ENCODE measurements around the gene MIPEP.
A peak's percentile ranks its signal among the peaks of the same experiment; 100 is the strongest.

Gene MIPEP

DNA sequence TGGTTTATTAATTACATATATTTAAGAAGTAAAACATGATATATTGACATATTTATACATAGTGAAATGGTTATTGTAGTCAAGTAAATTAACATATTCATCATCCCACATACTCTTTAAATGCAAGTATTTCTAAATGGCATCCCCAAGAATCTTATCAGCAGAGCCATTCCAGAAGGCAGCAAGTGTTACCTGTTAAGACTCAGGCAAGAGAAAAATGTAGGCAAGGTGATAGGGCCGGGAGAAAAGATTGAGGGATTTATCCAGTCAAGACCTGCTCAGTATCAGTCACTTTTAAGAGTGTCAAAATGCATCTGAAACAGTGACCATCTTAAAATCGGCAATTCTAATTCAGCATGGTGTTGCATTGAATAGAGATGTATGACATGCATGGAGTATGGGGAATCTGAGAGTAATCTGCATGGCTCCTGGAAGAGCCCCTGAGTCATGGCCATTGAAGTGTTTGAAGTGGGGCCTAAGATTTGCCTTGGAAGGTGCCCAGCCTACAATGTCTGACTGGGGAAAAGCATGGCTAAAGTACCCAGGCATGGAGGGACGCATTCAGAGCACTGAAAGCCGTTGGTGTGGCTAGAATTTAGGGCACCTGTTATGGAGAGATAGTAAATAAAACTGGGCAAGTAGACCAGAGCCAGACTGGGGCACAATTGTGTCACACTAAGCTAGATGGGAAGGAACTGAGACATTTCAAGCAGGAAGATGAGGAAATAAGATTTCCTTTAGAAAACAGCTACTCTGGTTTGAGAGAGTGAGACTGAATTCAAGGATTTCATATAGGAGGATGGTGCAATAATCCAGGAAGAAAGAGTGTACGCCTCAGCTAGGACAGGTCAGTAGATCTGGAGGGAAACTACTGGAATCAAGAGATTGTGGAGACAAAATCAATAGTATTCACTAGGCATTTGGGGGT, 33.1 kb upstream of the MIPEP start:
- CTCF ChIA-PET: interaction anchor here (0.6 to 1.7 kb wide), 17 partner anchors 8 to 631 kb away, joined by 3 to 20 read pairs (median 3); no protein-coding TSS in a partner anchor
- TF ChIP-seq ZNF133 (tag by site-specific recombination; IDR thresholded peaks at IDR 0.05) (no peak), ZNF404 (tag by site-specific recombination; IDR thresholded peaks at IDR 0.05) (no peak), HOXA7 (CRISPR knock-in tag; IDR thresholded peaks at IDR 0.05; ENCODE audit: borderline replicate concordance) (no peak), TCF7L2 (IDR thresholded peaks at IDR 0.05; ENCODE audit: borderline replicate concordance, low read depth, low read length) (no peak), ZNF248 (tag by site-specific recombination; IDR thresholded peaks at IDR 0.05) (no peak), ZNF221 (tag by site-specific recombination; IDR thresholded peaks at IDR 0.05; ENCODE audit: borderline replicate concordance) (no peak), OSR2 (tag by site-specific recombination; IDR thresholded peaks at IDR 0.05) (no peak)
- TF ChIP-seq, protein P1, sequence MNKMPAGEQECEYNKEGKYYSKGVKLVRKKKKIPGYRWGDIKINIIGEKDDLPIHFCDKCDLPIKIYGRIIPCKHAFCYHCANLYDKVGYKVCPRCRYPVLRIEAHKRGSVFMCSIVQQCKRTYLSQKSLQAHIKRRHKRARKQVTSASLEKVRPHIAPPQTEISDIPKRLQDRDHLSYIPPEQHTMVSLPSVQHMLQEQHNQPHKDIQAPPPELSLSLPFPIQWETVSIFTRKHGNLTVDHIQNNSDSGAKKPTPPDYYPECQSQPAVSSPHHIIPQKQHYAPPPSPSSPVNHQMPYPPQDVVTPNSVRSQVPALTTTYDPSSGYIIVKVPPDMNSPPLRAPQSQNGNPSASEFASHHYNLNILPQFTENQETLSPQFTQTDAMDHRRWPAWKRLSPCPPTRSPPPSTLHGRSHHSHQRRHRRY (tag by site-specific recombination; IDR thresholded peaks at IDR 0.05): no peak
- TF ChIP-seq, protein P2, sequence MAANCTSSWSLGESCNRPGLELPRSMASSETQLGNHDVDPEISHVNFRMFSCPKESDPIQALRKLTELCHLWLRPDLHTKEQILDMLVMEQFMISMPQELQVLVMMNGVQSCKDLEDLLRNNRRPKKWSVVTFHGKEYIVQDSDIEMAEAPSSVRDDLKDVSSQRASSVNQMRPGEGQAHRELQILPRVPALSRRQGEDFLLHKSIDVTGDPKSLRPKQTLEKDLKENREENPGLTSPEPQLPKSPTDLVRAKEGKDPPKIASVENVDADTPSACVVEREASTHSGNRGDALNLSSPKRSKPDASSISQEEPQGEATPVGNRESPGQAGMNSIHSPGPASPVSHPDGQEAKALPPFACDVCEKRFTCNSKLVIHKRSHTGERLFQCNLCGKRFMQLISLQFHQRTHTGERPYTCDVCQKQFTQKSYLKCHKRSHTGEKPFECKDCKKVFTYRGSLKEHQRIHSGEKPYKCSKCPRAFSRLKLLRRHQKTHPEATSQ (tag by site-specific recombination; IDR thresholded peaks at IDR 0.05): no peak
- TF ChIP-seq, protein P3, sequence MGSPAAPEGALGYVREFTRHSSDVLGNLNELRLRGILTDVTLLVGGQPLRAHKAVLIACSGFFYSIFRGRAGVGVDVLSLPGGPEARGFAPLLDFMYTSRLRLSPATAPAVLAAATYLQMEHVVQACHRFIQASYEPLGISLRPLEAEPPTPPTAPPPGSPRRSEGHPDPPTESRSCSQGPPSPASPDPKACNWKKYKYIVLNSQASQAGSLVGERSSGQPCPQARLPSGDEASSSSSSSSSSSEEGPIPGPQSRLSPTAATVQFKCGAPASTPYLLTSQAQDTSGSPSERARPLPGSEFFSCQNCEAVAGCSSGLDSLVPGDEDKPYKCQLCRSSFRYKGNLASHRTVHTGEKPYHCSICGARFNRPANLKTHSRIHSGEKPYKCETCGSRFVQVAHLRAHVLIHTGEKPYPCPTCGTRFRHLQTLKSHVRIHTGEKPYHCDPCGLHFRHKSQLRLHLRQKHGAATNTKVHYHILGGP (tag by site-specific recombination; IDR thresholded peaks at IDR 0.05): no peak
- POLR2A ChIA-PET: no interaction called here
- Histone ChIP-seq H3K4me1 (ENCODE audit: control insufficient read depth, insufficient read depth, low read length) (no peaks in the 10 kb centered on the region), H3K27ac (ENCODE audit: extremely low read depth, low read depth, low read length) (no peak overlapping the region), H3K9me3 (ENCODE audit: control insufficient read depth, insufficient read depth, low read depth, low read length) (no peaks in the 10 kb centered on the region), H3K36me3 (ENCODE audit: control insufficient read depth in 2 of 2, insufficient read depth in 1 of 2, low read length in 2 of 2) (no peaks in the 10 kb centered on the region), H3K4me3 (ENCODE audit: low read depth, low read length) (no peak overlapping the region)

DNA sequence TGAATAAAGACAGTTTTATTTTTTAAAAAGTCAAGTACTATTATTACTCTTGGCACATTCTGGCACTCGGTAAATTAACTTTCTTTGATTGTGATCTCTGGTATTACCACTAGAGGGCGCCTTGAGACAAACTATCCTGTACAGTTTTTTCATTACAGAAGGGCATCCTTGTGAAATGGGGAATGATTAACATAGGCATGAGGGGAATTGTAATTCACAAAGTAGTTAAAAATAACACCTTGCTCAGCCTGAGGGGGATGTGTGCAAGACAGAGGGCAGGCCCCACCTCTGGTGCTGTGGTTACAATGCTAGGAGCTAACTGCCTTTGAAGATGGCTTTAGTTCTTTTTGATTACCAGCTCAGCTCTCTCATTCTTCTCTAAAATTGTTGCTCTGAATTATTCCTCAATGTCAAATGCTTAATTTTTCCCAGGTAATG, 32.3 kb upstream of the MIPEP start:
- Histone ChIP-seq H3K9me3 (ENCODE audit: control insufficient read depth, insufficient read depth, low read depth, low read length) (no peaks in the 10 kb centered on the region), H3K36me3 (ENCODE audit: control insufficient read depth in 2 of 2, insufficient read depth in 1 of 2, low read length in 2 of 2) (no peaks in the 10 kb centered on the region), H3K27ac (ENCODE audit: extremely low read depth, low read depth, low read length) (no peak overlapping the region), H3K4me3 (ENCODE audit: low read depth, low read length) (no peak overlapping the region), H3K4me1 (ENCODE audit: control insufficient read depth, insufficient read depth, low read length) (no peaks in the 10 kb centered on the region)
- ChIA-PET CTCF (interaction anchor here (0.6 to 1.7 kb wide), 15 partner anchors 9 to 632 kb away, joined by 3 to 20 read pairs (median 3); no protein-coding TSS in a partner anchor), POLR2A (no interaction called here)
- TF ChIP-seq, protein P4, sequence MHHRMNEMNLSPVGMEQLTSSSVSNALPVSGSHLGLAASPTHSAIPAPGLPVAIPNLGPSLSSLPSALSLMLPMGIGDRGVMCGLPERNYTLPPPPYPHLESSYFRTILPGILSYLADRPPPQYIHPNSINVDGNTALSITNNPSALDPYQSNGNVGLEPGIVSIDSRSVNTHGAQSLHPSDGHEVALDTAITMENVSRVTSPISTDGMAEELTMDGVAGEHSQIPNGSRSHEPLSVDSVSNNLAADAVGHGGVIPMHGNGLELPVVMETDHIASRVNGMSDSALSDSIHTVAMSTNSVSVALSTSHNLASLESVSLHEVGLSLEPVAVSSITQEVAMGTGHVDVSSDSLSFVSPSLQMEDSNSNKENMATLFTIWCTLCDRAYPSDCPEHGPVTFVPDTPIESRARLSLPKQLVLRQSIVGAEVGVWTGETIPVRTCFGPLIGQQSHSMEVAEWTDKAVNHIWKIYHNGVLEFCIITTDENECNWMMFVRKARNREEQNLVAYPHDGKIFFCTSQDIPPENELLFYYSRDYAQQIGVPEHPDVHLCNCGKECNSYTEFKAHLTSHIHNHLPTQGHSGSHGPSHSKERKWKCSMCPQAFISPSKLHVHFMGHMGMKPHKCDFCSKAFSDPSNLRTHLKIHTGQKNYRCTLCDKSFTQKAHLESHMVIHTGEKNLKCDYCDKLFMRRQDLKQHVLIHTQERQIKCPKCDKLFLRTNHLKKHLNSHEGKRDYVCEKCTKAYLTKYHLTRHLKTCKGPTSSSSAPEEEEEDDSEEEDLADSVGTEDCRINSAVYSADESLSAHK (tag by site-specific recombination; IDR thresholded peaks at IDR 0.05): no peak
- TF ChIP-seq ZNF654 (tag by site-specific recombination; IDR thresholded peaks at IDR 0.05; ENCODE audit: low read depth) (peak; percentile 73), MZF1 (tag by site-specific recombination; IDR thresholded peaks at IDR 0.05; ENCODE audit: borderline replicate concordance) (peak; percentile 64; the same call in 1 of the 2 replicates)

DNA sequence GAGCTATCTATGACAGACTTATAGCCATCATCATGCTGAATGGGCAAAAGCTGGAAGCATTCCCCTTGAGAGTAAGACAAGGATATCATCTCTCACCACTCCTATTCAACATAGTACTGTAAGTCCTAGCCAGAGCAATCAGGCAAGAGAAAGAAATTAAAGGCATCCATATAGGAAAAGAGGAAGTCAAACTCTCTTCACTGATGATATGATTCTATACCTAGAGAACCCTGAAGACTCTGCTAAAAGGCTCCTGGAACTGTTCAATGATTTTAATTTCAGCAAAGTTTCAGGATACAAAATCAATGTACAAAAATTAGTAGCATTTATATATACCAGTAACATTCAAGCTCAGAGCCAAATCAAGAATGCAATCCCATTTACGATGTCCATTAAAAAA, 29.8 kb upstream of the MIPEP start:
- no peak overlapping the region for H3K27ac ChIP-seq (ENCODE audit: extremely low read depth, low read depth, low read length)
- ChIA-PET POLR2A (no interaction called here), CTCF (interaction anchor here (1.0 to 1.9 kb wide), 4 partner anchors 11 to 42 kb away, joined by 3 to 8 read pairs (median 5); no protein-coding TSS in a partner anchor)
- H3K36me3 ChIP-seq (ENCODE audit: control insufficient read depth in 2 of 2, insufficient read depth in 1 of 2, low read length in 2 of 2): no peaks in the 10 kb centered on the region
- no peaks in the 10 kb centered on the region for H3K4me1 ChIP-seq (ENCODE audit: control insufficient read depth, insufficient read depth, low read length)
- no peak overlapping the region for H3K4me3 ChIP-seq (ENCODE audit: low read depth, low read length)
- H3K9me3 ChIP-seq (ENCODE audit: control insufficient read depth, insufficient read depth, low read depth, low read length): no peaks in the 10 kb centered on the region
- no peak for TF ChIP-seq ZBTB20 (tag by site-specific recombination; IDR thresholded peaks at IDR 0.05)
- no peak for TF ChIP-seq ZNF169 (tag by site-specific recombination; IDR thresholded peaks at IDR 0.05)
- no peak for TF ChIP-seq ZNF658 (tag by site-specific recombination; IDR thresholded peaks at IDR 0.05)
- TF ChIP-seq ZNF174 (tag by site-specific recombination; IDR thresholded peaks at IDR 0.05): no peak
- TF ChIP-seq ZNF354C (tag by site-specific recombination; IDR thresholded peaks at IDR 0.05; ENCODE audit: borderline replicate concordance, low read depth): no peak
- no peak for TF ChIP-seq ZNF664 (tag by site-specific recombination; IDR thresholded peaks at IDR 0.05)
- TF ChIP-seq SP3 (tag by site-specific recombination; IDR thresholded peaks at IDR 0.05): no peak
- TF ChIP-seq MZF1 (tag by site-specific recombination; IDR thresholded peaks at IDR 0.05; ENCODE audit: borderline replicate concordance): no peak

All from HEK293 (cell line).